22Rv1 (cell line): ENCODE data around the gene USF3.

Experiments
- H3K27ac ChIP-seq: fragments of 450-650 bp; 2 replicates; pipeline ENCODE4 v1.5.1; 2017
- CTCF ChIP-seq: fragments of 450-650 bp; IDR thresholded peaks from 2 replicates; pipeline ENCODE4 v1.5.1; 2017; ENCODE audit warnings: mild to moderate bottlenecking
- ZFX ChIP-seq: fragments of 450-650 bp; IDR thresholded peaks from 2 replicates; pipeline ENCODE4 v1.6.1; 2017; ENCODE audit warnings: antibody characterized with exemption, borderline replicate concordance

The USF3 gene

GRCh38 chr3:113614402-113614801 is 82.0 kb downstream of the USF3 start:
- no peak overlapping the region for H3K27ac ChIP-seq
- TF ChIP-seq CTCF (no peak), ZFX (no peak)

- no peak for TF ChIP-seq ZFX
- no peak for TF ChIP-seq CTCF
- no peak overlapping the region for H3K27ac ChIP-seq
Observed at GRCh38 chr3:113607219-113607596, 89.2 kb downstream of the USF3 start.

- TF ChIP-seq CTCF (no peak), ZFX (no peak)
- H3K27ac ChIP-seq, result no peak overlapping the region
Observed at GRCh38 chr3:113606539-113607218, 89.8 kb downstream of the USF3 start.

- no peak overlapping the region for H3K27ac ChIP-seq
- TF ChIP-seq ZFX, result no peak
Observed at GRCh38 chr3:113602836-113603235, 93.6 kb downstream of the USF3 start.

GRCh38 chr3:113602256-113602655 is 94.2 kb downstream of the USF3 start:
- H3K27ac ChIP-seq, result no peak overlapping the region
- TF ChIP-seq ZFX (no peak), CTCF (no peak)

GRCh38 chr3:113601240-113601639 is 95.2 kb downstream of the USF3 start:
- no peak overlapping the region for H3K27ac ChIP-seq
- TF ChIP-seq ZFX (no peak), CTCF (no peak)

GRCh38 chr3:113600418-113601182 is 95.8 kb downstream of the USF3 start:
- no peak overlapping the region for H3K27ac ChIP-seq
- no peak for TF ChIP-seq CTCF
- no peak for TF ChIP-seq ZFX
